ENCODE data around the gene EDIL3.

DNA sequence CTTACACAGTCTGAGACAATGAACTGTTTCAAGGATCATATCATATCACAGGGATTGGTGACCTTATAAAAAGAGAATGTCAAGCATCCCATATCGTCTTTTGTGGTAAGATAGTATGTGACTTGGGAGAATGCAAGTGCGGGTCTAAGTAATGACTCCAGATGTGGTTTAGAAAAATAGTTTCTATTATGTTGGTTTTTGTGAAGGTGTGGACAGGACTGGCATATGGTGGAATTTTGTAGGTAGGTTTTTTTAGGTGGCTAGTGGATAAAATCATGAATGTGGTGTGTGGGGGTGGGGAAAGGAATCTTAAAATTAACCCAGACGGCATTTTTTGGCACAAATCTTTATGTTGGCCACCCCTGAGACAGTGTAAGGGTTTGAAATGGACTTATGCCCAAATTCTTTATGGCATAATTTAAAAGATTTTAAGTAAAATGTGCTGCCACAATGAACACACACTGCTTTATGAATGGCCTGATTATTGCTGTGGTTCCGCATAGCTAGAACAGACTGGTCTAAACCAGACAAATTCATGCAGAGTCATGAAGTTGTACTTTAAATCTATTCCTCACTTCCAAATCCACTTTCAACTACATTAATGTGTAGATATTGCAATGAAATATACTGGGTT lies 459.2 kb downstream of the EDIL3 start:
- TF ChIP-seq, protein P1, sequence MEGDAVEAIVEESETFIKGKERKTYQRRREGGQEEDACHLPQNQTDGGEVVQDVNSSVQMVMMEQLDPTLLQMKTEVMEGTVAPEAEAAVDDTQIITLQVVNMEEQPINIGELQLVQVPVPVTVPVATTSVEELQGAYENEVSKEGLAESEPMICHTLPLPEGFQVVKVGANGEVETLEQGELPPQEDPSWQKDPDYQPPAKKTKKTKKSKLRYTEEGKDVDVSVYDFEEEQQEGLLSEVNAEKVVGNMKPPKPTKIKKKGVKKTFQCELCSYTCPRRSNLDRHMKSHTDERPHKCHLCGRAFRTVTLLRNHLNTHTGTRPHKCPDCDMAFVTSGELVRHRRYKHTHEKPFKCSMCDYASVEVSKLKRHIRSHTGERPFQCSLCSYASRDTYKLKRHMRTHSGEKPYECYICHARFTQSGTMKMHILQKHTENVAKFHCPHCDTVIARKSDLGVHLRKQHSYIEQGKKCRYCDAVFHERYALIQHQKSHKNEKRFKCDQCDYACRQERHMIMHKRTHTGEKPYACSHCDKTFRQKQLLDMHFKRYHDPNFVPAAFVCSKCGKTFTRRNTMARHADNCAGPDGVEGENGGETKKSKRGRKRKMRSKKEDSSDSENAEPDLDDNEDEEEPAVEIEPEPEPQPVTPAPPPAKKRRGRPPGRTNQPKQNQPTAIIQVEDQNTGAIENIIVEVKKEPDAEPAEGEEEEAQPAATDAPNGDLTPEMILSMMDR (IDR thresholded peaks at IDR 0.05), result no peak
- no peak for TF ChIP-seq EZH2 (IDR thresholded peaks at IDR 0.05; ENCODE audit: borderline replicate concordance, insufficient read depth, low read depth, low read length, poor library complexity, severe bottlenecking)

All from B cell (primary cell).